Right cardiac atrium (tissue), 5 donors: ENCODE results near the gene CERT1. TPM values are rescaled to one million over a fixed set of nuclear protein-coding genes. Genes with fewer than 3 reads are reported as not detected.
A peak's percentile ranks its signal among the peaks of the same experiment; 100 is the strongest.

Experiments used
- ATAC-seq, 2 donors: fragments of 200-7000 bp; cut with Tn5 transposase; one replicate each; pipeline versions ENCODE4 v1.8.0 to v1.9.1; 2020; ENCODE audit warnings: moderate library complexity in 2 of 2, mild to moderate bottlenecking in 1 of 2
- DNase-seq, 3 donors: peaks; one replicate each; pipeline ENCODE4 v3.0.0-alpha.2; 2020
- H3K27ac ChIP-seq: one replicate; pipeline ENCODE4 v1.5.1; 2013; ENCODE audit warnings: mild to moderate bottlenecking, low read length, control low read depth, moderate library complexity
- H3K27me3 ChIP-seq: one replicate; pipeline ENCODE4 v1.6.1; 2013; ENCODE audit not compliant: control insufficient read depth, insufficient read depth
- H3K4me1 ChIP-seq: one replicate; pipeline ENCODE4 v1.6.1; 2013; ENCODE audit warnings: low read length; ENCODE audit not compliant: control insufficient read depth, insufficient read depth
- H3K4me3 ChIP-seq: one replicate; pipeline ENCODE4 v1.5.1; 2013; ENCODE audit warnings: low read length, control low read depth
- H3K9me3 ChIP-seq: one replicate; pipeline ENCODE4 v1.6.1; 2013; ENCODE audit warnings: low read length; ENCODE audit not compliant: control insufficient read depth
- WGBS: extraction: QIAGEN DNeasy Blood & Tissue Kit; methylation state at CpG from one replicate; pipeline ENCODE4 v1.1.7; 2013; 5-methylcytosine and 5-hydroxymethylcytosine counted together
- intact Hi-C, 4 donors: fragments of 100-400 bp; cut with DNase I; formaldehyde crosslinking; loops; one replicate each; pipeline versions ENCODE4 v1.11.0 to v1.14.0; 2022 to 2023
- polyA plus RNA-seq: library from polyadenylated mRNA; stranded (reverse); fragments of 200-250 nt; gene quantifications from one replicate; pipeline ENCODE4 v1.2.3, GENCODE V29; 2013
- total RNA-seq, 4 donors: library from RNA; stranded (reverse); fragmentation: NEBNext Ultra II Directional; extraction: Animal tissue kit (Norgen Biotek cat#: 25700); gene quantifications; one replicate each; pipeline ENCODE4 v1.2.1, GENCODE V29; 2021
- donor health status: healthy with polysubstance abuse.
- donor health status: DM: no; HTN: yes; CAD: no.
- donor health status: DM: no; HTN: no; CAD: no.
- donor health status: DM: no; HTN: yes; CAD: no; lungs with severe emphysema.
- donor health status: DM: yes; HTN: yes; CAD: no.

Gene CERT1
- total and polyA plus RNA-seq, 5 donors, result 9.1 to 28.7 (median 27.7) TPM

DNA sequence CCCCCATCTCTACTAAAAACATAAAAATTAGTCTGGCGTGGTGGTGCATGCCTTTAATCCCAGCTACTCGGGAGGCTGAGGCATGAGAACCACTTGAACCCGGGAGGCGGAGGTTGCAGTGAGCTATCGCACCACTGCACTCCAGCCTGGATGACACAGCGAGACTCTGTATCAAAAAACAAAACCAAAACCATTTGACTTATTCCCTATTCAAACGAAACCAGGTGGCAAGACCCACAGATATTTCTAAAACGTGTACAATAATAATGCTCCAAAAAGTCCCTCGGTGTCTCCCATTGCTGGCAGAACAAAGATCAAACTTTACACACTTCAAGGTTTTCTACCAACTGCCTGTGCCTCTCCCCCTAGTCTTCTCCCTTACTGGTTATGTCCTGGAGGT is 144.6 kb downstream of the CERT1 start:
- H3K4me1 ChIP-seq, result no peaks in the 10 kb centered on the region
- no peaks in the 10 kb centered on the region for H3K9me3 ChIP-seq
- H3K27me3 ChIP-seq, result no peaks in the 10 kb centered on the region
- no peak overlapping the region for H3K27ac ChIP-seq
- WGBS, result 91% methylated on average over 9 of the region's 9 CpGs
- no peak overlapping the region for H3K4me3 ChIP-seq
- ATAC-seq (no peak), DNase-seq (no peak)
- intact Hi-C loops, result no loop called here

- no peaks in the 10 kb centered on the region for H3K27me3 ChIP-seq
- H3K27ac ChIP-seq, result no peak overlapping the region
- intact Hi-C loops, result no loop called here
- no peak overlapping the region for H3K4me3 ChIP-seq
- WGBS, result 20% methylated on average over 1 of the region's 1 CpG
- DNase-seq, result no peak
- no peaks in the 10 kb centered on the region for H3K9me3 ChIP-seq
- no peaks in the 10 kb centered on the region for H3K4me1 ChIP-seq
- ATAC-seq, result no peak
Observed at GRCh38 chr5:75365740-75366139, 145.7 kb downstream of the CERT1 start.

DNA sequence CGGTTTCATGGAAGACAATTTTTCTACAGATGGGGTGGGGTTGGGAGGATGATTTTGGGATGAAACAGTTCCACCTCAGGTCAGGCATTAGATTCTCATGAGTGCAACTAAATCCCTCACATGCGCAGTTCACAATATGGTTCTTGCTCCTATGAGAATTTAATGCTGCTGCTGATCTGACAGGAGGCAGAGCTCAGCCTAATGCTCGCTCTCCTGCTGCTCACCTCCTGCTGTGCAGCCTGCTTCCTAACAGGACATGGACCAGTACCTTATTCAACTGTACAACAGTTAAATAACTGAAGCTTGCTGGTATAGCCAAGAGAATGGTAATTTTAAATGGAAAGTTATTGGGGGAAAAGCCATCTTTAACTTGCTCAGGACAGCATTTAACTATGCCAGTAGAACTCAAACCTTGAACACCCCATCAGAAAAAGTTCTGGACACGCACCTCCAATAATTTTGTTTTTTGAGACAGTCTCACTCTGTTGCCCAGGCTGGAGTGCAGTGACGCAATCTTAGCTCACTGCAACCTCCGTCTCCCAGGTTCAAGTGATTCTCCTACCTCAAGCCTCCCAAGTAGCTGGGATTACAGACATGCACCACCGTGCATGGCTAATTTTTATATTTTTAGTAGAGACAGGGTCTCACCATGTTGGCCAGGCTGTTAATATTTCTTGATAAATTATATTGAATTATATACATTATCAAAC is 146.7 kb downstream of the CERT1 start:
- DNase-seq (no peak), ATAC-seq (no peak)
- intact Hi-C loops, result no loop called here
- Histone ChIP-seq H3K4me1 (no peaks in the 10 kb centered on the region), H3K4me3 (no peak overlapping the region), H3K27me3 (no peaks in the 10 kb centered on the region), H3K27ac (no peak overlapping the region), H3K9me3 (no peaks in the 10 kb centered on the region)
- 88% methylated on average over 7 of the region's 7 CpGs for WGBS

DNA sequence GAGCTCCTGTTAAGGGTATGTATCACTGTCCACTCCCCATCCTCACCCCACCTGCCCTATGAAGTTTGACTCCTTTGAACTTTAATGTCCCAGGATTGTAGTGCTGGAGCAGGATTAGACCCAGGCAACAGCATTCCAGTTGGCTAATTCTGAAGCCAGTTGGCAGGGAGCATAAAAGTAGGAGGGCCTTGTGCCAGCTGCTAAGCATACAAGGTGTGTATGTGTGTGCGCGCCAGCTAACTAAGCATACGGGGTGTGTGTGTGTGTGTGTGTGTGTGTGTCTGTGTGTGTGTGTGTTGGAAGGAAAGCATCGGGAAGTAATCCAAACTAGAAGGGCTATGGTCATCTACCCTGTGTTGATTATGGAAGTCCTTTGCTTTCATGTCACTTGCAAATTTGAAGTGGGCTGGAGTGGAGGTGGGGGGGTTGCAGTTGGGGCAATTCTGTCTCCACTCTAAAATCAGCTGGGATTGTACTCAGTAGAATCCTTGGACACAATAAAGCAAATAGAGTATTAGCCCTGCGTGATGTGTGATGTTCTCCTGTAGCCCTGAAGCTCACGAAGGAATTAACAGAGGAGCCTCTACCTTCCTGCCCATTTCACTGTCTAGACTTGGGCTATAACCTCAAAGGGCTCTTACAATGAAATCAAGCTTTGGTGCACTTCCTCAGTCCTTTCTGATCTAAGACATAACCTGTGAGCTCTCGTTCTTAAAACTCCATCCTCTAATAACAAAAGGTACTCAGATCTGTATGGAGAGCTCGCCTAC is 147.5 kb downstream of the CERT1 start:
- Histone ChIP-seq H3K4me3 (no peak overlapping the region), H3K27me3 (no peaks in the 10 kb centered on the region), H3K9me3 (no peaks in the 10 kb centered on the region), H3K27ac (no peak overlapping the region), H3K4me1 (no peaks in the 10 kb centered on the region)
- intact Hi-C loops, result no loop called here
- peak; percentile 61 to 62 for ATAC-seq
- WGBS, result 67% methylated on average over 8 of the region's 8 CpGs
- peak in 2 of 3 donors; percentile 15 to 43 for DNase-seq

GRCh38 chr5:75363111-75363510 is 148.3 kb downstream of the CERT1 start:
- intact Hi-C loops, result no loop called here
- no peak for DNase-seq
- H3K27ac ChIP-seq, result no peak overlapping the region
- H3K4me3 ChIP-seq, result no peak overlapping the region
- no peak for ATAC-seq
- H3K4me1 ChIP-seq, result no peaks in the 10 kb centered on the region
- no peaks in the 10 kb centered on the region for H3K27me3 ChIP-seq
- no peaks in the 10 kb centered on the region for H3K9me3 ChIP-seq
- WGBS, result 82% methylated on average over 5 of the region's 5 CpGs

- Histone ChIP-seq H3K4me3 (no peak overlapping the region), H3K27me3 (no peaks in the 10 kb centered on the region), H3K4me1 (no peaks in the 10 kb centered on the region), H3K27ac (no peak overlapping the region), H3K9me3 (no peaks in the 10 kb centered on the region)
- ATAC-seq (no peak), DNase-seq (no peak)
- WGBS, result 92% methylated on average over 4 of the region's 4 CpGs
- intact Hi-C loops, result no loop called here
Observed at GRCh38 chr5:75362474-75362975, 148.9 kb downstream of the CERT1 start.

DNA sequence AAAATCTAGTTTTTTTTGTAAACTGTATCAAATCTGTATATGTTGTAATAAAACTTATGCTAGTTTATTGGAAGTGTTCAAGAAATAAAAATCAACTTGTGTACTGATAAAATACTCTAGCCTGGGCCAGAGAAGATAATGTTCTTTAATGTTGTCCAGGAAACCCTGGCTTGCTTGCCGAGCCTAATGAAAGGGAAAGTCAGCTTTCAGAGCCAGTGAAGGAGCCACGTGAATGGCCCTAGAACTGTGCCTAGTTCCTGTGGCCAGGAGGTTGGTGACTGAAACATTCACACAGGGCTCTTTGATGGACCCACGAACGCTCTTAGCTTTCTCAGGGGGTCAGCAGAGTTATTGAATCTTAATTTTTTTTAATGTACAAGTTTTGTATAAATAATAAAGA is 150.1 kb downstream of the CERT1 start:
- Histone ChIP-seq H3K27ac (no peak overlapping the region), H3K9me3 (no peaks in the 10 kb centered on the region), H3K27me3 (no peaks in the 10 kb centered on the region), H3K4me1 (no peaks in the 10 kb centered on the region), H3K4me3 (no peak overlapping the region)
- ATAC-seq (peak in 1 of 2 donors; percentile 61), DNase-seq (peak in 1 of 3 donors; percentile 42)
- intact Hi-C loops, result no loop called here
- 58% methylated on average over 4 of the region's 4 CpGs for WGBS

GRCh38 chr5:75358117-75358516 is 153.3 kb downstream of the CERT1 start:
- Histone ChIP-seq H3K27me3 (no peaks in the 10 kb centered on the region), H3K4me3 (no peak overlapping the region), H3K9me3 (no peaks in the 10 kb centered on the region), H3K4me1 (no peaks in the 10 kb centered on the region), H3K27ac (no peak overlapping the region)
- intact Hi-C loops, result no loop called here
- WGBS, result 96% methylated on average over 3 of the region's 3 CpGs
- ATAC-seq, result no peak
- no peak for DNase-seq

DNA sequence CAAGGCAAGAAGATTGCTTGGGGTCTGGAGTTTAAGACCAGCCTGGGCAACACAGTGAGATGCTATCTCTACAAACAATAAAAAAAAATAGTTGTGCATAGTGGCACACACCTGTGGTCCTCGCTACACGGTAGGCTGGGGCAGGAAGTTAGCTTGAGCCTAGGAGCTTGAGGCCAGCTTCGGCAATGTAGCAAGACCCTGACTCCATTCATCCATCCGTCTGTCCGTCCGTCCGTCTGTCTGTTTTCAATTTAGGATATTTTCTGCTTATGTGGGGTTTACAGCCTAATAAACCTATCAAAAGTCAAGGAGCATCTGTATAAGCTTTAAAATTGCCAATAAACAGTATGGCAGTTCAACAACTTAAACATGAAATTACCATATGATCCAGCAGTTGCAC is 154.7 kb downstream of the CERT1 start:
- 97% methylated on average over 7 of the region's 7 CpGs for WGBS
- ATAC-seq (no peak), DNase-seq (no peak)
- Histone ChIP-seq H3K27ac (no peak overlapping the region), H3K4me1 (no peaks in the 10 kb centered on the region), H3K27me3 (no peaks in the 10 kb centered on the region), H3K4me3 (no peak overlapping the region), H3K9me3 (no peaks in the 10 kb centered on the region)
- intact Hi-C loops, result no loop called here

GRCh38 chr5:75355236-75355635 is 156.2 kb downstream of the CERT1 start:
- Histone ChIP-seq H3K4me1 (no peaks in the 10 kb centered on the region), H3K4me3 (no peak overlapping the region), H3K9me3 (no peaks in the 10 kb centered on the region), H3K27ac (no peak overlapping the region), H3K27me3 (no peaks in the 10 kb centered on the region)
- intact Hi-C loops, result no loop called here
- DNase-seq, result no peak
- no peak for ATAC-seq
- 85% methylated on average over 6 of the region's 6 CpGs for WGBS

GRCh38 chr5:75351139-75351926 is 160.1 kb downstream of the CERT1 start:
- intact Hi-C loops, result no loop called here
- DNase-seq (no peak), ATAC-seq (no peak)
- Histone ChIP-seq H3K9me3 (no peaks in the 10 kb centered on the region), H3K27ac (no peak overlapping the region), H3K4me1 (no peaks in the 10 kb centered on the region), H3K27me3 (no peaks in the 10 kb centered on the region), H3K4me3 (no peak overlapping the region)
- 92% methylated on average over 7 of the region's 7 CpGs for WGBS
